ENCODE measurements around the gene TBC1D1. TPM values are rescaled to one million over a fixed set of nuclear protein-coding genes. Genes with fewer than 3 reads are reported as not detected.

The TBC1D1 gene
- polyA plus RNA-seq, 3 donors = 23.3 to 70.0 (median 31.5) TPM

DNA sequence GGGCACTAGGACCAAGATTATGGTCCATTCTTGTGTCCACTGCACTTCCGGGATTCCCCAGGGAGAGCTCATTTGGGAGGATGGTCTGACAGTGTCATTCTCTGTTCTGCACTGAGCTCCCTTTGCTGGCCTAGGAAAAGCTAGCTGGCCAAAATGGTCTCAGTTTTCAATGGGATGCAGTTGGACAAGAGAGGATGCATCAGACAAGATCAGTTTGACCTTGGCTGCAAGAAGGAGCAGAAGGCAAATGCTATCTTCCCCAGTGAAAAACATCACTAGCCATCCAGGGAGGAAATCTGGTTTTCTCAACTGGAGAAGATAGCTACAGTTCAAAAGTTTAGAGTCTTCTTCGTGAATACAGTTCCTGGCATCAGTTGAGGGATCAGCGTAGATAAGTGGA is 290.4 kb downstream of the TBC1D1 start:
- Mint-ChIP-seq H3K4me3 (no peak overlapping the region), H3K9me3 (peaks cover 0 to 9% (median 6%) of the 10 kb centered on the region in 7 donors), H3K27me3 (ENCODE audit: low read depth in 3 of 3) (peaks cover 0 to 2% (median 2%) of the 10 kb centered on the region in 3 donors), H3K36me3 (no peaks in the 10 kb centered on the region), H3K4me1 (peaks cover 20% of the 10 kb centered on the region), H3K27ac (no peak overlapping the region)
- TF ChIP-seq CTCF (IDR thresholded peaks at IDR 0.05) = no peak
- Histone ChIP-seq H3K4me1 (ENCODE audit: control insufficient read depth in 1 of 2, insufficient read depth in 2 of 2, low read length in 2 of 2) (peaks cover 18% of the 10 kb centered on the region in 2 donors), H4K20me1 (ENCODE audit: insufficient read depth, low read length) (no peaks in the 10 kb centered on the region), H2AFZ (ENCODE audit: insufficient read depth, low read depth, low read length, poor library complexity, severe bottlenecking) (no peak overlapping the region), H3K27me3 (ENCODE audit: control insufficient read depth in 2 of 2, insufficient read depth in 2 of 2, low read length in 2 of 2) (no peaks in the 10 kb centered on the region), H3K9ac (ENCODE audit: insufficient read depth, low read length, poor library complexity, severe bottlenecking) (no peak overlapping the region), H3K9me3 (replicated peaks in 1 of 2; ENCODE audit: control insufficient read depth in 1 of 2, insufficient read depth in 1 of 2, low read length in 2 of 2) (no peaks in the 10 kb centered on the region), H3K4me3 (replicated peaks in 1 of 3; ENCODE audit: low read depth in 2 of 3, low read length in 3 of 3) (no peak overlapping the region), H3K27ac (ENCODE audit: low read depth in 1 of 2, low read length in 2 of 2) (no peak overlapping the region), H3K36me3 (replicated peaks in 1 of 2; ENCODE audit: control insufficient read depth in 1 of 2, insufficient read depth in 2 of 2, low read length in 2 of 2) (no peaks in the 10 kb centered on the region), H3K79me2 (ENCODE audit: insufficient read depth, low read length) (no peaks in the 10 kb centered on the region), H3K4me2 (replicated peaks; ENCODE audit: extremely low read depth, low read length, poor library complexity, severe bottlenecking) (no peak overlapping the region)
- WGBS (ENCODE audit: insufficient coverage) = 100% methylated on average over 2 of the region's 3 CpGs
- intact Hi-C loops (cut with micrococcal nuclease) = loop anchor here (2.0 to 10.0 kb wide), 3 partner anchors 134 to 551 kb away; no protein-coding TSS in a partner anchor
- no peak for DNase-seq

GRCh38 chr4:38182334-38182998 is 291.6 kb downstream of the TBC1D1 start:
- DNase-seq = no peak
- no peaks in the 10 kb centered on the region for H3K36me3 Mint-ChIP-seq
- H3K27me3 Mint-ChIP-seq (ENCODE audit: low read depth in 3 of 3) = peaks cover 0 to 2% (median 2%) of the 10 kb centered on the region in 3 donors
- Histone ChIP-seq H3K36me3 (replicated peaks in 1 of 2; ENCODE audit: control insufficient read depth in 1 of 2, insufficient read depth in 2 of 2, low read length in 2 of 2) (no peaks in the 10 kb centered on the region), H3K27me3 (ENCODE audit: control insufficient read depth in 2 of 2, insufficient read depth in 2 of 2, low read length in 2 of 2) (no peaks in the 10 kb centered on the region), H3K4me3 (replicated peaks in 1 of 3; ENCODE audit: low read depth in 2 of 3, low read length in 3 of 3) (no peak overlapping the region), H3K4me2 (replicated peaks; ENCODE audit: extremely low read depth, low read length, poor library complexity, severe bottlenecking) (no peak overlapping the region), H3K9me3 (replicated peaks in 1 of 2; ENCODE audit: control insufficient read depth in 1 of 2, insufficient read depth in 1 of 2, low read length in 2 of 2) (no peaks in the 10 kb centered on the region), H3K27ac (ENCODE audit: low read depth in 1 of 2, low read length in 2 of 2) (no peak overlapping the region), H4K20me1 (ENCODE audit: insufficient read depth, low read length) (no peaks in the 10 kb centered on the region), H2AFZ (ENCODE audit: insufficient read depth, low read depth, low read length, poor library complexity, severe bottlenecking) (no peak overlapping the region), H3K79me2 (ENCODE audit: insufficient read depth, low read length) (no peaks in the 10 kb centered on the region), H3K9ac (ENCODE audit: insufficient read depth, low read length, poor library complexity, severe bottlenecking) (no peak overlapping the region), H3K4me1 (ENCODE audit: control insufficient read depth in 1 of 2, insufficient read depth in 2 of 2, low read length in 2 of 2) (peaks cover 7% of the 10 kb centered on the region in 2 donors)
- H3K27ac Mint-ChIP-seq = no peak overlapping the region
- 95% methylated on average over 34 of the region's 40 CpGs for WGBS (ENCODE audit: insufficient coverage)
- peaks cover 0 to 9% (median 6%) of the 10 kb centered on the region in 7 donors for H3K9me3 Mint-ChIP-seq
- intact Hi-C loops (cut with micrococcal nuclease) = loop anchor here (5.0 to 10.0 kb wide), 2 partner anchors 132 to 550 kb away; no protein-coding TSS in a partner anchor
- peaks cover 11% of the 10 kb centered on the region for H3K4me1 Mint-ChIP-seq
- no peak overlapping the region for H3K4me3 Mint-ChIP-seq
- no peak for TF ChIP-seq CTCF (IDR thresholded peaks at IDR 0.05)

Measured in CD14-positive monocyte (primary cell).